GM19351 (cell line): Measurements from ENCODE around the gene PARD6G.

ENCODE experiments used
- ATAC-seq: cut with Tn5 transposase; IDR thresholded peaks from one replicate; pipeline ENCODE4 v1.9.1; 2021; ENCODE audit warnings: mild to moderate bottlenecking, moderate library complexity; ENCODE audit not compliant: unreplicated experiment

PARD6G gene

GRCh38 chr18:80119111-80119510 is 128.2 kb downstream of the PARD6G start:
- ATAC-seq = no peak

GRCh38 chr18:80115035-80115434 is 132.3 kb downstream of the PARD6G start:
- ATAC-seq = no peak

- ATAC-seq = no peak
These were observed 134.6 kb downstream of the PARD6G start for GRCh38 chr18:80112624-80113248.

- peak; percentile 23 for ATAC-seq
These were observed 137.6 kb downstream of the PARD6G start for GRCh38 chr18:80109676-80110078.

- ATAC-seq = peak; percentile 61
These were observed 138.3 kb downstream of the PARD6G start, which contains the start of gene ADNP2 for GRCh38 chr18:80108739-80109675. ADNP2 (plus strand) TSS chr18:80109262; CDS start chr18:80117543, 8,281 bp downstream.

- ATAC-seq = no peak
These were observed 139.2 kb downstream of the PARD6G start for GRCh38 chr18:80108121-80108536.

- ATAC-seq = no peak
These were observed 139.9 kb downstream of the PARD6G start for GRCh38 chr18:80107426-80107825.
